ENCODE data around the gene C2orf92.
A peak's percentile ranks its signal among the peaks of the same experiment; 100 is the strongest.
"Not testable (repeated sequence)": the region's sequence is repeated elsewhere in the genome, so short reads cannot be mapped to it uniquely, and the experiment has no call there.

C2orf92 gene

DNA sequence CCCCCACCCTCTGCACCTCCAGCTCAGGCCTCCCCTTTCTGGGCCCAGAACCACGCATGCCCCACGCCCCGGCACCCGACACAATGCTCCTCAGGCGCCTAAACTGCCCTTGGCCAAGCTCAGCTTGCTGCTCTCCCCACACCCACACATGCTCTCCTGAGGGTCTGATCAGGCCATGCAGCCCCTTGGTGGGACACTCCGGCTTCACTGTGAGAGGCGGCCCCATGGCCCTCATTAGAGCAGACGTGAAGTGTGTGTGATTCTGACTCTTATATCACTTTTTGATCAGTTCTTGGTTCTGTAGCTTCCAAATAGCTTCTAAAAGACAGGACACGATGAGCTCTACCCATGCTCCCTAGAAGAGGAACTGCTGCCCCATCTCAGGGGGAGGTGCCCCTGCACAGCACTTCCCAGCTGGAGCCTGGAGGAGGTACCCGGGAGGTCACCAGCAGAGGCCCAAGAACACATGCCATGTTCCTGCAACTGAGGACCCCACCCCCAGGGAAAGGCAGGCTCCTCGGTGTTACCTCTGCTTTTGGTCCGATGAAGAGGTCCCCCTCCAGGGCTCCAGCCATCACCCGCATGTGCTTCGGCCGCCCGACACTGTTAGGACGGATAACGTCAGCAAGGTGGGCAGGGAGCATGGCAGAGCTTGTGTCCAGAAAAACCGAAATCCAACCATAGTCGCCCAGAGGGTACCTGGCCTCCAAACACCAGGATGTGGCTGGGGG lies 9.3 kb upstream of the C2orf92 start:
- no peak for DNase-seq (ENCODE audit: low read depth)

DNA sequence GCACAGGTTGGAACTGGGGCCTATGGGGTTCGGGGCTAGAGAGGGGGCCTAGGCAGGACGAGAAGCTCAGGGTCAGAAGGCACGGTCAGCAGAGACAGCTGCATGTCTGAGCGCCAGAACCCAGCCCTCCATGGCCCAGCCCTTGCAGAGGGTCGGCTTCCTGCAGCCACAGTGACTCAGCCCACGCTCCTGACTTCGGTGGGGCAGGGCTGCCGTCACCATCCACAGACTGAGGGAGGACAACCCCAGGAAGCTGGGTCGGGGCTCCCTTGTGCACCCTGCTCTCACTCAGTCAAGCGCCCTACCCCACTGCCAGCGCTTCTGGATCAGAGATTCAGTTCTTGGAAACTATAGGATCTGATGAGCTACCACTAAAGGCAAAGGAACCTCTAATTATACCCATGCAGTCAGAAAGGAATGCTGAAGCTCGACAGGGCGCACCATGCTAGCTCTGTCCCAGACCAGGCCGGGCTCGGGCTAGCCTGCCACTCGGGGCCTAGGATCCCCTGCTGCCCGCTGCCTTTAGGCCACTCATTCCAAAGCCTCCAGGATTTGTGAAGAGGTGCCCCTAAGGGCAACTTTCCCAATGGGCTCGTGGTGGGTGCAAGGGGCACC lies 8.6 kb upstream of the C2orf92 start:
- no peak for DNase-seq (ENCODE audit: low read depth)

GRCh38 chr2:97661927-97662326 lies 7.6 kb upstream of the C2orf92 start:
- DNase-seq (ENCODE audit: low read depth): no peak

- no peak for DNase-seq (ENCODE audit: low read depth)
These were observed 7.1 kb upstream of the C2orf92 start for GRCh38 chr2:97662386-97662894.

- peak; percentile 83 for DNase-seq (ENCODE audit: low read depth)
These were observed 6.5 kb upstream of the C2orf92 start for GRCh38 chr2:97662895-97663625.

DNA sequence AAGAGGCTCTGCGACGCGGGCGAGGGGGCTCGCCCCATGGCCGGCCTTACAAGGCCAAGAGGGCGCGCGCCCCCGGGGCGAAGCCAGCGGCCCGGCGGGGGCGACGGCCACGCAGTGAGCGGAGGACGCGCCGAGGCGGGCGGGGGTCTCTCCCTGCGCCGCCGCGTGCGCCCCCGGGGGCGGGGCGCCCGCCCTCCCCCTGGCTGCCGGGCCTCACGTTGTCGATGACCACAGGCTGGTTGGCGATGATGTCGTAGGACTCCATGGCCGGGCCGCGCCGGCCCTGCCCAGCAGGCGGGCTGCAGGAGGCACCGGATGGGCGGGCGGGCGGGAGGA lies 5.9 kb upstream of the C2orf92 start:
- no peak for DNase-seq (ENCODE audit: low read depth)

DNA sequence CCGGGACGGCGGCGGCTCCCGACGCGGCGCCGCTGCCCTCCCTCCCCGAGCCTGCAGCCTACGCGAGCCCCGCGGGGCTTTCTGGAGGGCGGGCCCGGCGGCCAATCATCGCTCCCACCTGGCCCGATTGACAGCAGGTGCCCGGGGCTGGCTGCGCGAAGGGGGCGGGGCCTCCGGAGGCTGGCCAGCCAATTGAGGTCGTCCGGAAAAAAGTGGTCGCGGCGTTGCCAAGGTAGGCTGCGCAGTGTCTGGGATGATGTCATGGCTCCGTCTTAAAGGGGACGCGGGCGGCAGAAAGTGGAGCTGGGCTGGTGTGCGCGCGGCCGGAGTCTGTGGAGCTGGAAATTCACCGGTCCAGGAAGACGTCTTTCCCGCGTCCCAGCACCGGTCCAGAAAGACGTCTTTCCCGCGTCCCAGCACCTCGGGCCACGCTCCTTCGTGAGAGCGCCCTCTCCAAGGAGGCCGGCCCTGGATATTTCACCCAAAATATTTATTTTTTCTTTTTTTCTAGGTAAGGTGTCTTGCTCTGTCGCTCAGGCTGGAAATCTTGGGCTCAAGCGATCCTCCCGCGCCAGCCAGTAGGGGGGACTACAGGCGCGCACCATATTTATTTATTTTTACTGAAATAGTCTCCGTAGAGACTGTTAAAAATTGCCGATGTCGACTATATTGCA lies 5.4 kb upstream of the C2orf92 start, which contains the start of gene ACTR1B:
TSS of gene ACTR1B (minus strand) at position 83 of the 674 bp plus-strand sequence. CDS start 154 bp downstream, outside the sequence.
- DNase-seq (ENCODE audit: low read depth): peak; percentile 97

GRCh38 chr2:97664636-97664970 lies 4.9 kb upstream of the C2orf92 start:
- DNase-seq (ENCODE audit: low read depth): no peak

GRCh38 chr2:97670471-97670870 lies 958 bp downstream of the C2orf92 start:
- no peak for DNase-seq (ENCODE audit: low read depth)

GRCh38 chr2:97671526-97671925 lies 2.0 kb downstream of the C2orf92 start:
- DNase-seq (ENCODE audit: low read depth): no peak

DNA sequence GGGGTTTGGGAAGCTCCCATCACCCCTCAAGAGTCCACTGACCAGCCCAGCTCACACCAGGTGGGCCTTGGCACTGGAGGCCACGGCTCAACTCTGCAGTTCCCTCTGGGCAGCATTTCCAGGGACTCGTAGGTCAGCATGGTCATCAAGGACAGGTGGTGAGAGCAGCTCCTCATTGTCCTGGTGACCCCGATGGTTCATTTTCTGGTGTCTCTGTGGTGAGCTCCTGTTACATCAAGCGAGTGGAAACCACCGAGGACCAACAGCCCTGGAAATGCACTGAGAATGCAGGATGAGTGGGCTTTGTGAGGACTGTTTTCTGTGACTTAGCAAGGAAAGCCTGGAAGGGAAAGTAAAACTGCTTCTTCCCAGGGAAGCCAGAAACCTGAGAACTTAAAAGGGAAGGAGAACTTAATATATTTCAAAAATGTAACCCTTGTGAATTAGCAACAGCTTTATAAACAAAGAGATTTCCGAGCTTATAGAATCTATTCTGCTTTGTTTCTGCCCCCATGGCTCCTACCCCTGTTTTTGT lies 3.2 kb downstream of the C2orf92 start:
- not testable (repeated sequence) for DNase-seq (ENCODE audit: low read depth)

- DNase-seq (ENCODE audit: low read depth): no peak
These were observed 3.8 kb downstream of the C2orf92 start for GRCh38 chr2:97673182-97673914.

- no peak for DNase-seq (ENCODE audit: low read depth)
These were observed 4.4 kb downstream of the C2orf92 start for GRCh38 chr2:97673915-97674283.

GRCh38 chr2:97675430-97676113 lies 6.1 kb downstream of the C2orf92 start:
- DNase-seq (ENCODE audit: low read depth): no peak

- no peak for DNase-seq (ENCODE audit: low read depth)
These were observed 7.1 kb downstream of the C2orf92 start for GRCh38 chr2:97676620-97677019.

GRCh38 chr2:97677480-97677879 lies 8.0 kb downstream of the C2orf92 start:
- DNase-seq (ENCODE audit: low read depth): no peak

DNA sequence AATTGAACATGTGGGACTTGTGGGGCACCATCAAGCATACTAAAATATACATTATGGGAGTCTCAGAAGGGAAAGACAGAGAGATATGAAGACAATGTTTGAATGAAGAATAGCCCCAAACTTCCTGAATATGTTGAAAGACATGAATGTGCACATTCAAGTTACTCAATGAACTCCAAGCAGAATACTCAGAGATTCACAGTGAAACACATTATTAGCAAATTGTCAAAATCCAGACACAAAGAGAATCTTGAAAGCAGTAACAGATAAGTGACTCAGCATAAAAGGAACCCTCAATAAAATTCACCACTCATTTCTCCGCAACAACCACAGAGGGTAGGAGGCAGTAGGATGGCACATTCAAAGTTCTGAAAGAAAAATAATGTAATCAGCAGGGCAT lies 8.8 kb downstream of the C2orf92 start:
- no peak for DNase-seq (ENCODE audit: low read depth)

- DNase-seq (ENCODE audit: low read depth): not testable (repeated sequence)
These were observed 17.7 kb downstream of the C2orf92 start for GRCh38 chr2:97687235-97687634.

- DNase-seq (ENCODE audit: low read depth): no peak
These were observed 18.7 kb downstream of the C2orf92 start for GRCh38 chr2:97688062-97688827.

- DNase-seq (ENCODE audit: low read depth): no peak
These were observed 21.7 kb downstream of the C2orf92 start for GRCh38 chr2:97691166-97691565.

All from activated T-cell treated with anti-CD3 and anti-CD28 coated beads for 24 hours (primary cell).